H9 (cell line): ENCODE data around the gene NTRK3. TPM values are rescaled to one million over a fixed set of nuclear protein-coding genes. Genes with fewer than 3 reads are reported as not detected.

ENCODE experiments used
- DNase-seq: peaks from one replicate; pipeline ENCODE4 v3.0.0-alpha.2; 2017
- H2AFZ ChIP-seq: one replicate; pipeline ENCODE4 v1.6.1; 2013; ENCODE audit warnings: mild to moderate bottlenecking, low read length, control low read depth, moderate library complexity
- H2AK5ac ChIP-seq: 2 replicates; pipeline ENCODE4 v1.6.1; 2013; ENCODE audit warnings: low read length, control low read depth, mixed read lengths; ENCODE audit not compliant: insufficient read length
- H2BK120ac ChIP-seq: one replicate; pipeline ENCODE4 v1.6.1; 2013; ENCODE audit warnings: low read depth, mild to moderate bottlenecking, low read length, control low read depth, inconsistent platforms; ENCODE audit not compliant: poor library complexity, severe bottlenecking
- H2BK12ac ChIP-seq: 2 replicates; pipeline ENCODE4 v1.6.1; 2013; ENCODE audit warnings: low read length, control low read depth, mixed read lengths, low read depth; ENCODE audit not compliant: insufficient read length
- H2BK15ac ChIP-seq: 2 replicates; pipeline ENCODE4 v1.6.1; 2013; ENCODE audit warnings: low read depth, low read length, control low read depth
- H2BK20ac ChIP-seq: one replicate; pipeline ENCODE4 v1.6.1; 2013; ENCODE audit warnings: low read depth, mild to moderate bottlenecking, low read length, control low read depth, inconsistent platforms; ENCODE audit not compliant: poor library complexity, severe bottlenecking
- H2BK5ac ChIP-seq: 2 replicates; pipeline ENCODE4 v1.6.1; 2013; ENCODE audit warnings: low read length, control low read depth, mixed read lengths; ENCODE audit not compliant: insufficient read length
- H3K14ac ChIP-seq: 2 replicates; pipeline ENCODE4 v1.6.1; 2013; ENCODE audit warnings: low read length, control low read depth; ENCODE audit not compliant: insufficient read depth
- H3K18ac ChIP-seq: 2 replicates; pipeline ENCODE4 v1.6.1; 2013; ENCODE audit warnings: low read depth, mild to moderate bottlenecking, mixed read lengths, low read length, control low read depth; ENCODE audit not compliant: insufficient read length
- H3K23ac ChIP-seq: 2 replicates; pipeline ENCODE4 v1.6.1; 2013; ENCODE audit warnings: low read length, control low read depth, mixed read lengths, low read depth; ENCODE audit not compliant: insufficient read length
- H3K23me2 ChIP-seq: 2 replicates; pipeline ENCODE4 v1.6.1; 2013; ENCODE audit warnings: low read depth, mild to moderate bottlenecking, mixed read lengths, low read length, control low read depth; ENCODE audit not compliant: insufficient read length, poor library complexity, severe bottlenecking
- H3K27ac ChIP-seq: 2 replicates; pipeline ENCODE4 v1.5.1; 2013; ENCODE audit warnings: low read length, control low read depth, mixed read lengths, low read depth; ENCODE audit not compliant: insufficient read length
- H3K27me3 ChIP-seq: 2 replicates; pipeline ENCODE4 v1.6.1; 2013; ENCODE audit warnings: low read length, control low read depth, inconsistent platforms; ENCODE audit not compliant: insufficient read depth
- H3K4ac ChIP-seq: 2 replicates; pipeline ENCODE4 v1.6.1; 2013; ENCODE audit warnings: low read depth, mild to moderate bottlenecking, control low read depth, inconsistent platforms, low read length, moderate library complexity
- H3K4me1 ChIP-seq: 2 replicates; pipeline ENCODE4 v1.6.1; 2013; ENCODE audit warnings: low read length, control low read depth, inconsistent platforms; ENCODE audit not compliant: insufficient read depth
- H3K4me2 ChIP-seq: 2 replicates; pipeline ENCODE4 v1.6.1; 2013; ENCODE audit warnings: low read length, control low read depth, mixed read lengths; ENCODE audit not compliant: insufficient read length, insufficient read depth
- H3K56ac ChIP-seq: 2 replicates; pipeline ENCODE4 v1.6.1; 2013; ENCODE audit warnings: low read depth, mild to moderate bottlenecking, mixed read lengths, low read length, control low read depth; ENCODE audit not compliant: insufficient read length
- H3K79me1 ChIP-seq: 2 replicates; pipeline ENCODE4 v1.6.1; 2013; ENCODE audit warnings: low read depth, mild to moderate bottlenecking, moderate library complexity, low read length, control low read depth, inconsistent platforms; ENCODE audit not compliant: insufficient read depth, poor library complexity, severe bottlenecking
- H3K79me2 ChIP-seq: 2 replicates; pipeline ENCODE4 v1.6.1; 2013; ENCODE audit warnings: low read length, control low read depth, inconsistent platforms; ENCODE audit not compliant: insufficient read depth
- H3K9ac ChIP-seq: 2 replicates; pipeline ENCODE4 v1.6.1; 2013; ENCODE audit warnings: low read length, control low read depth, mixed read lengths; ENCODE audit not compliant: insufficient read length; ENCODE audit errors: extremely low read depth
- H3K9me3 ChIP-seq: one replicate; pipeline ENCODE4 v1.6.1; 2013; ENCODE audit warnings: low read depth, low read length, inconsistent platforms; ENCODE audit not compliant: control insufficient read depth
- H3T11ph ChIP-seq: one replicate; pipeline ENCODE4 v1.6.1; 2013; ENCODE audit warnings: mild to moderate bottlenecking, low read length, control low read depth, inconsistent platforms
- H4K20me1 ChIP-seq: one replicate; pipeline ENCODE4 v1.6.1; 2013; ENCODE audit not compliant: control insufficient read depth, insufficient read length, insufficient read depth
- H4K5ac ChIP-seq: 2 replicates; pipeline ENCODE4 v1.6.1; 2013; ENCODE audit warnings: low read depth, mild to moderate bottlenecking, mixed read lengths, low read length, control low read depth; ENCODE audit not compliant: insufficient read length
- H4K8ac ChIP-seq: replicated peaks from 2 replicates; pipeline ENCODE4 v1.6.1; 2013; ENCODE audit warnings: low read length, control low read depth, mixed read lengths, low read depth; ENCODE audit not compliant: insufficient read length
- H4K91ac ChIP-seq: 2 replicates; pipeline ENCODE4 v1.6.1; 2013; ENCODE audit warnings: low read depth, mild to moderate bottlenecking, moderate library complexity, mixed read lengths, low read length, control low read depth; ENCODE audit not compliant: insufficient read length
- H3K27ac Mint-ChIP-seq, 3 experiments: 2 replicates in 2 of 3; 3 replicates in 1 of 3; pipeline ENCODE4 v1.8.0; 2020 to 2021; ENCODE audit warnings: mixed read lengths in 3 of 3, mild to moderate bottlenecking in 1 of 3, moderate library complexity in 1 of 3
- H3K27me3 Mint-ChIP-seq: 2 replicates; pipeline ENCODE4 v1.8.0; 2021; ENCODE audit warnings: low read depth, mild to moderate bottlenecking, moderate library complexity, mixed read lengths
- H3K36me3 Mint-ChIP-seq, 3 experiments: 2 replicates in 2 of 3; 3 replicates in 1 of 3; pipeline ENCODE4 v1.8.0; 2020 to 2021; ENCODE audit warnings: low read depth in 3 of 3, mixed read lengths in 3 of 3; ENCODE audit not compliant: insufficient read depth in 1 of 3
- H3K4me1 Mint-ChIP-seq, 2 experiments: 2 replicates each; pipeline ENCODE4 v1.8.0; 2020; ENCODE audit warnings: mixed read lengths in 2 of 2
- H3K4me3 Mint-ChIP-seq, 2 experiments: 2 replicates in 1 of 2; 3 replicates in 1 of 2; pipeline ENCODE4 v1.8.0; 2020 to 2021; ENCODE audit warnings: mild to moderate bottlenecking in 2 of 2, mixed read lengths in 2 of 2, moderate library complexity in 1 of 2
- H3K9me3 Mint-ChIP-seq, 2 experiments: 2 replicates in 1 of 2; 3 replicates in 1 of 2; pipeline ENCODE4 v1.8.0; 2020; ENCODE audit warnings: mild to moderate bottlenecking in 2 of 2, mixed read lengths in 2 of 2, moderate library complexity in 1 of 2
- WGBS: extraction: QIAGEN DNeasy Blood & Tissue Kit; methylation state at CpG from one replicate; pipeline ENCODE4 v1.1.7; 2013; ENCODE audit warnings: missing lambda C conversion rate, low lambda C conversion rate, mixed read lengths; ENCODE audit not compliant: insufficient read length; ENCODE audit errors: extremely low coverage; 5-methylcytosine and 5-hydroxymethylcytosine counted together
- total RNA-seq: library from RNA; stranded (reverse); gene quantifications from 2 replicates; pipeline ENCODE4 v1.2.1, GENCODE V29; 2021
- TF ChIP-seq, protein P1 (sequence below): fragments of 200-600 bp; sonication (generic); conservative IDR thresholded peaks from 3 replicates; pipeline ENCODE4 v1.8.0; 2021; ENCODE audit warnings: antibody characterized with exemption, mild to moderate bottlenecking

The NTRK3 gene
- total RNA-seq, 1 experiment from 2014 or later: 2.5 TPM

GRCh38 chr15:88181613-88182012 lies 74.9 kb downstream of the NTRK3 start:
- Histone ChIP-seq H3K9ac (no peak overlapping the region), H3K4ac (no peak overlapping the region), H3K56ac (no peak overlapping the region), H2BK15ac (no peak overlapping the region), H3K4me1 (no peaks in the 10 kb centered on the region), H3K79me1 (no peaks in the 10 kb centered on the region), H3K79me2 (no peaks in the 10 kb centered on the region), H3K9me3 (no peaks in the 10 kb centered on the region), H4K91ac (no peak overlapping the region), H3K4me2 (no peak overlapping the region), H2BK20ac (no peak overlapping the region), H4K20me1 (no peaks in the 10 kb centered on the region), H2AK5ac (no peak overlapping the region), H2BK12ac (no peak overlapping the region), H3K23ac (no peak overlapping the region), H3K14ac (no peak overlapping the region), H4K5ac (no peak overlapping the region), H3T11ph (no peak overlapping the region), H3K23me2 (no peaks in the 10 kb centered on the region), H3K27me3 (no peaks in the 10 kb centered on the region), H3K27ac (no peak overlapping the region), H2AFZ (no peak overlapping the region), H4K8ac (no peak overlapping the region), H2BK120ac (no peak overlapping the region), H3K18ac (no peak overlapping the region), H2BK5ac (no peak overlapping the region)
- H3K36me3 Mint-ChIP-seq: no peaks in the 10 kb centered on the region
- H3K27ac Mint-ChIP-seq: peak overlapping the region in 1 of 3 experiments; percentile 73; a peak in 1 of 7 replicates
- no peaks in the 10 kb centered on the region for H3K9me3 Mint-ChIP-seq
- no peak for DNase-seq
- H3K4me1 Mint-ChIP-seq: no peaks in the 10 kb centered on the region
- no CpG with 5 or more reads among the region's 6 CpGs for WGBS
- TF ChIP-seq, protein P1, sequence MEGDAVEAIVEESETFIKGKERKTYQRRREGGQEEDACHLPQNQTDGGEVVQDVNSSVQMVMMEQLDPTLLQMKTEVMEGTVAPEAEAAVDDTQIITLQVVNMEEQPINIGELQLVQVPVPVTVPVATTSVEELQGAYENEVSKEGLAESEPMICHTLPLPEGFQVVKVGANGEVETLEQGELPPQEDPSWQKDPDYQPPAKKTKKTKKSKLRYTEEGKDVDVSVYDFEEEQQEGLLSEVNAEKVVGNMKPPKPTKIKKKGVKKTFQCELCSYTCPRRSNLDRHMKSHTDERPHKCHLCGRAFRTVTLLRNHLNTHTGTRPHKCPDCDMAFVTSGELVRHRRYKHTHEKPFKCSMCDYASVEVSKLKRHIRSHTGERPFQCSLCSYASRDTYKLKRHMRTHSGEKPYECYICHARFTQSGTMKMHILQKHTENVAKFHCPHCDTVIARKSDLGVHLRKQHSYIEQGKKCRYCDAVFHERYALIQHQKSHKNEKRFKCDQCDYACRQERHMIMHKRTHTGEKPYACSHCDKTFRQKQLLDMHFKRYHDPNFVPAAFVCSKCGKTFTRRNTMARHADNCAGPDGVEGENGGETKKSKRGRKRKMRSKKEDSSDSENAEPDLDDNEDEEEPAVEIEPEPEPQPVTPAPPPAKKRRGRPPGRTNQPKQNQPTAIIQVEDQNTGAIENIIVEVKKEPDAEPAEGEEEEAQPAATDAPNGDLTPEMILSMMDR: no peak
- peaks cover 15% of the 10 kb centered on the region for H3K27me3 Mint-ChIP-seq
- no peak overlapping the region for H3K4me3 Mint-ChIP-seq
